Measurements from ENCODE around the gene ZDHHC21.

ZDHHC21 gene

GRCh38 chr9:14713187-14713767, 20.0 kb upstream of the ZDHHC21 start:
- no peak for ATAC-seq (ENCODE audit: low read depth)
- no peaks in the 10 kb centered on the region for H3K36me3 ChIP-seq (ENCODE audit: low read depth)
- H3K9me3 ChIP-seq (ENCODE audit: severe bottlenecking) = no peaks in the 10 kb centered on the region
- no peak overlapping the region for H3K27ac ChIP-seq (ENCODE audit: poor library complexity, severe bottlenecking)
- no peaks in the 10 kb centered on the region for H3K4me1 ChIP-seq (ENCODE audit: insufficient read depth, poor library complexity, severe bottlenecking)
- no peak for TF ChIP-seq CTCF (IDR thresholded peaks at IDR 0.05; ENCODE audit: poor library complexity, severe bottlenecking)
- peaks cover 12% of the 10 kb centered on the region for H3K27me3 ChIP-seq (ENCODE audit: insufficient read depth, poor library complexity, severe bottlenecking)
- no peak overlapping the region for H3K4me3 ChIP-seq (ENCODE audit: severe bottlenecking)
- DNase-seq (ENCODE audit: low spot score) = no peak

- no peaks in the 10 kb centered on the region for H3K4me1 ChIP-seq (ENCODE audit: insufficient read depth, poor library complexity, severe bottlenecking)
- H3K36me3 ChIP-seq (ENCODE audit: low read depth) = no peaks in the 10 kb centered on the region
- DNase-seq (ENCODE audit: low spot score) (no peak), ATAC-seq (ENCODE audit: low read depth) (peak; percentile 77)
- H3K4me3 ChIP-seq (ENCODE audit: severe bottlenecking) = no peak overlapping the region
- H3K27ac ChIP-seq (ENCODE audit: poor library complexity, severe bottlenecking) = no peak overlapping the region
- TF ChIP-seq CTCF (IDR thresholded peaks at IDR 0.05; ENCODE audit: poor library complexity, severe bottlenecking) = no peak
- no peaks in the 10 kb centered on the region for H3K9me3 ChIP-seq (ENCODE audit: severe bottlenecking)
- H3K27me3 ChIP-seq (ENCODE audit: insufficient read depth, poor library complexity, severe bottlenecking) = no peaks in the 10 kb centered on the region
Measured at GRCh38 chr9:14710804-14711203, 17.6 kb upstream of the ZDHHC21 start.

- Histone ChIP-seq H3K27me3 (ENCODE audit: insufficient read depth, poor library complexity, severe bottlenecking) (no peaks in the 10 kb centered on the region), H3K9me3 (ENCODE audit: severe bottlenecking) (peaks cover 3% of the 10 kb centered on the region), H3K36me3 (ENCODE audit: low read depth) (no peaks in the 10 kb centered on the region), H3K4me1 (ENCODE audit: insufficient read depth, poor library complexity, severe bottlenecking) (no peaks in the 10 kb centered on the region), H3K27ac (ENCODE audit: poor library complexity, severe bottlenecking) (no peak overlapping the region), H3K4me3 (ENCODE audit: severe bottlenecking) (no peak overlapping the region)
- no peak for TF ChIP-seq CTCF (IDR thresholded peaks at IDR 0.05; ENCODE audit: poor library complexity, severe bottlenecking)
- DNase-seq (ENCODE audit: low spot score) = no peak
- no peak for ATAC-seq (ENCODE audit: low read depth)
Measured at GRCh38 chr9:14706530-14707140, 13.4 kb upstream of the ZDHHC21 start.

DNA sequence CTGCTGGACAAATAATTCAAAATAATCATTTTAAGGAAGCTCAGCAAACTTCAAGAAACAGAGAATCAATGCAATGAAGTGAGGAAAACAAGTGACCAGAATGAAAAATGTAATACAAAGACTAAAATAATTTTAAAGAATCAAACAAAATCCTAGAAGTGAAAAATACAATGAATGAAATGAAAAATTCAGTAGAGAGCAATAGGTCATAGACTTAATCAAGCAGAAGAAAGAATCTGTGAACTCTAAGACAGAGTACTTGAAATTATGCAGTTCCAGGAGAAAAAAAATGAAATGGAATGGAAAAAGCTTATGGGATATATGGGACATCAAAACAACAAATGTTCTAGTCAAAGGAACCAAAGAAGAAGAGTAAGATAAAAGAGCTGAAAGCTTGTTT, 11.8 kb upstream of the ZDHHC21 start:
- H3K4me1 ChIP-seq (ENCODE audit: insufficient read depth, poor library complexity, severe bottlenecking) = no peaks in the 10 kb centered on the region

More for the DNA sequence above, 11.8 kb upstream of the ZDHHC21 start:
- Histone ChIP-seq H3K27ac (ENCODE audit: poor library complexity, severe bottlenecking) (no peak overlapping the region), H3K4me3 (ENCODE audit: severe bottlenecking) (no peak overlapping the region), H3K9me3 (ENCODE audit: severe bottlenecking) (peaks cover 3% of the 10 kb centered on the region), H3K27me3 (ENCODE audit: insufficient read depth, poor library complexity, severe bottlenecking) (no peaks in the 10 kb centered on the region), H3K36me3 (ENCODE audit: low read depth) (no peaks in the 10 kb centered on the region)
- no peak for TF ChIP-seq CTCF (IDR thresholded peaks at IDR 0.05; ENCODE audit: poor library complexity, severe bottlenecking)
- ATAC-seq (ENCODE audit: low read depth) (no peak), DNase-seq (ENCODE audit: low spot score) (no peak)
